GM12872 (cell line): ENCODE data around the gene DPH1.

Source experiments
- CTCF ChIP-seq: IDR thresholded peaks from 3 replicates; pipeline ENCODE4 v1.5.1; 2011; ENCODE audit warnings: low read depth, mild to moderate bottlenecking, low read length, moderate library complexity; ENCODE audit not compliant: insufficient read depth

The DPH1 gene

GRCh38 chr17:2084036-2084765 lies 54.2 kb downstream of the DPH1 start:
- TF ChIP-seq CTCF = no peak

- no peak for TF ChIP-seq CTCF
These were observed 55.1 kb downstream of the DPH1 start for GRCh38 chr17:2084766-2085647.

GRCh38 chr17:2085648-2085949 lies 55.6 kb downstream of the DPH1 start:
- no peak for TF ChIP-seq CTCF

- TF ChIP-seq CTCF = no peak
These were observed 56.4 kb downstream of the DPH1 start for GRCh38 chr17:2086306-2086705.

GRCh38 chr17:2087597-2088211 lies 57.8 kb downstream of the DPH1 start:
- TF ChIP-seq CTCF = no peak

GRCh38 chr17:2089021-2089422 lies 59.1 kb downstream of the DPH1 start:
- TF ChIP-seq CTCF = no peak

GRCh38 chr17:2090210-2090641 lies 60.3 kb downstream of the DPH1 start:
- no peak for TF ChIP-seq CTCF
